LNCAP (cell line): ENCODE results near the gene IPO11.

ENCODE experiments used
- TF ChIP-seq, protein P1 (sequence below): fragments of 450-650 bp; IDR thresholded peaks from 2 replicates; pipeline ENCODE4 v1.5.1; 2017; ENCODE audit warnings: mild to moderate bottlenecking

IPO11 gene

GRCh38 chr5:62568143-62568542 is 155.6 kb downstream of the IPO11 start:
- TF ChIP-seq, protein P1, sequence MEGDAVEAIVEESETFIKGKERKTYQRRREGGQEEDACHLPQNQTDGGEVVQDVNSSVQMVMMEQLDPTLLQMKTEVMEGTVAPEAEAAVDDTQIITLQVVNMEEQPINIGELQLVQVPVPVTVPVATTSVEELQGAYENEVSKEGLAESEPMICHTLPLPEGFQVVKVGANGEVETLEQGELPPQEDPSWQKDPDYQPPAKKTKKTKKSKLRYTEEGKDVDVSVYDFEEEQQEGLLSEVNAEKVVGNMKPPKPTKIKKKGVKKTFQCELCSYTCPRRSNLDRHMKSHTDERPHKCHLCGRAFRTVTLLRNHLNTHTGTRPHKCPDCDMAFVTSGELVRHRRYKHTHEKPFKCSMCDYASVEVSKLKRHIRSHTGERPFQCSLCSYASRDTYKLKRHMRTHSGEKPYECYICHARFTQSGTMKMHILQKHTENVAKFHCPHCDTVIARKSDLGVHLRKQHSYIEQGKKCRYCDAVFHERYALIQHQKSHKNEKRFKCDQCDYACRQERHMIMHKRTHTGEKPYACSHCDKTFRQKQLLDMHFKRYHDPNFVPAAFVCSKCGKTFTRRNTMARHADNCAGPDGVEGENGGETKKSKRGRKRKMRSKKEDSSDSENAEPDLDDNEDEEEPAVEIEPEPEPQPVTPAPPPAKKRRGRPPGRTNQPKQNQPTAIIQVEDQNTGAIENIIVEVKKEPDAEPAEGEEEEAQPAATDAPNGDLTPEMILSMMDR: no peak

DNA sequence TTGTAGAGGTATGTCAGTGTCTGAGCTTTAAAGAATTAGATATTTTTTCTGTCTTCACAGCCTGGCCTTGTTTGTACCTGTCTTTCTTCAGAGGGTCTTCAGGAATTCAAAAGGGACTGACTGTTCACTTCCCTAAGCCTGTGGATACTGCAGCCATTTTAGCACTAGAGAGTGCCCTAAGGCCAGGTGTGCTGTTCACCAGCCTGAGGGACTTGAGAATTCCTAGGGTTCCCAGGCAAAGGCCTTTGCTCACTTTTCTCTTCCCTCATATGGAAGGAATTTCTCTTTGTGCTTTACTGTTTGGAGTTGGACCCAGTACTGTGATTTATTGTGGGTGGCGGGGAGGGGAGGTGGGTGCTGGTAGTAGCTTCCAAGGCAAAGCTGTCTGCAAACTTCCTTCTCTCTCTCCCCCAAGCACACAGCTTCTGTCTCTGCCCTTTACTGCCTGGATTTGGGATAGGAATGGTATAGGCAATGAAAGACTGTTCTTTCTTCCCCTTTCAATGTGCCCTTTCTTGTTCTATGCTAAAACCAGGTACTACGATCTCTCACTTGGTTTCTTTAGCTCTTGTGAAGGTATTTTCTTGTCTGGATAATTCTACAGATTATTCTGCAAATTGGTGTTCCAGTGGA is 156.4 kb downstream of the IPO11 start:
- TF ChIP-seq, protein P1: no peak

DNA sequence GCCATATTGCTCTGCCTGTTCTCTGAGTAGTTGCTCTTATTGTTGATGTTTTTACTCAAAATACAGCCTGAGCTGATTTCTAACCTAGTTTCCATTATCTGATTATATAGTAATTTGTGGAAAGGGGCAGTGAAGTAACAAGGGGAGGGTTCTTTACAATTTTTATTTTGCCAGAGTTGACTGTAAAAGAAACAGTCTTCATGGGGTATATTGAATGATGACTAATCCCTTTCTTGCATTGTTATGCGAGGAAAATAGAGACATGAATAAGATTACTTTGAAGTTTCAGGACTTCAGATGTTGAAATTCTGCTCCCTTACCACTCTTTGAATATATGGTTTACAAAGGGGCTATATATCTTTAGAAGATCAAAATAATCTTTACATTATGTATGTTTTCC is 156.9 kb downstream of the IPO11 start:
- TF ChIP-seq, protein P1: no peak

DNA sequence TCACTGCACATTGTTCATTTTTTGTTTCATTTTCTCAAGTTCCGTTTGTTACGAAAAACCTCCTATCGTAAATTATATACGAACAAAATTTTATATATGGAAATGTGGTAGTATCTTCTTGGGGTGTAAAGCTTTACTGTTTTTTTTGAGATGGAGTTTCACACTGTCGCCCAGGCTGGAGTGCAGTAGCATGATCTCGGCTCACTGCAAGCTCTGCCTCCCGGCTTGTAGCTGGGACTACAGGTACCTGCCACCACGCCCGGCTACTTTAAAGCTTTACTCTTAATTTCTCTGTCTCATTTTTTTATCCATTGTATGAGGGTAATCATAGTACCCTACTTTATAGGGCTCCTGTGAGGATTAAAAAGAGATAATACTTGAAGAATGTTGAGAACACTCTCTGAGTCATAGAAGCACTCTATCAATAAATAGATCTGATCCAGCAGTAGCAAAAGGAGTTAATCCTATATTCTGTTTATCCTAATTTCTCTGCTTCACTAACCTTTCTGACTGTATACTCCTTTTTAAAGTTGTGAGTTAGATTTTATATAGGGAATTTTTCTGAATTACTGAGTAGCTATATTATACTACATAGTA is 160.5 kb downstream of the IPO11 start:
- TF ChIP-seq, protein P1: no peak

- TF ChIP-seq, protein P1: no peak
Observed at GRCh38 chr5:62574599-62574998, 162.0 kb downstream of the IPO11 start.

DNA sequence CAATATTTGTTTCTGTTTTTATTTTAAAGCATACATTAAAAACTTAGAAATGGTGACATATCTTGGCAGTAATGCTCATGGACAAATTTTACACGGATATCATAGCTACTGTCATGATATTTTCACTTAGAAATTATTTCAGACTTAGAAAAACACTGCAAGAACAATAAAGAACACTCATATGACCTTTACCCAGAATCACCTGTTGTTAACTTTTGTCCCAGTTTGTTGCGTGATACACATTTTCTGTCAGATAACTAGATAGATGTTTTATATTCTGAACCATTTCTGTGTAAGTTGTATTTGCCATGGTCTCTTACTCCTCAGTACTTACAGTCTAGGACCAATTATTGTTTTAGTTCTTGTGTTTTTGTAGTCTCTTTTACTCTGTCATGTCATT is 162.5 kb downstream of the IPO11 start:
- TF ChIP-seq, protein P1: no peak

DNA sequence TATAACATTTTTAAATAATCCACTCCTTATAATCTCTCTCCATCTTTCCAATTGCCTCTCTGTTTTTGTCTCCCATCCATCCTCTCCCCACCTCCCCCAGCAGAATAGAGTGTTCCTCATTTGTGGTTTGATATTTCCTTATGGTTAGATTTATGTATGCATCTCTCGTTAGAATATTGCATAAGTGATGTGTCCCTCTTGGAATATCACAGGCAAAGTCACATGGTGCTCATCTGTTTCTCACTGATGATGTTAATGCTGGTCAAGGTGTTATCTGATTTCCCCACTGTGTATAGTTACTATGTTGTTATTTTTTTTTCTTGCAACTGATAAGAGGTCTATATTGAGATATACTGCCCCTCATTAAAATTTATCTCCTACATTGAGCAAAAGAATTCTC is 162.9 kb downstream of the IPO11 start:
- TF ChIP-seq, protein P1: no peak
